ENCODE data around the gene NUF2.

Gene NUF2

DNA sequence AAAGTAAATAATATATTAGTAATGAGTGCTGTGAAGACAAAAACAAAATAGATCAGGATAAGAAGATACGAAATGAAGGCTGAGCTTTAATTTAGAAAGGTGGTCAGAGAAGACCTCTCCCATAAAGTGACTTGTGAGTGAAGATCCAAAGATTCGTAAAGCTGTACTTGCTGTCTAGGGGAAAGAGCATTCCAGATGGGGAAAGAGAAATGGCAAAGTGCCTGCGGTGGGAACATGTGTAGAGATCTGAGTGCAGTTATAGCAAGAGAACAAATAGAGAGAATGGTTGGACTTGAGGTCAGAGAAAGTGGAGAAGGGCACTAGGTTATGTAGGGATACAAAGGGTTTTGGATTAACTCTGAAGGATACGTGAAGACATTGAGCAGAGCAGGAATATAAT is 60.6 kb downstream of the NUF2 start:
- no peak overlapping the region for H3K4me3 ChIP-seq (ENCODE audit: low read depth, low read length)
- no peak for DNase-seq (ENCODE audit: low read depth)
- no peak for TF ChIP-seq MYC (IDR thresholded peaks at IDR 0.05; ENCODE audit: low read depth, low read length)
- TF ChIP-seq POLR2A (IDR thresholded peaks at IDR 0.05; ENCODE audit: extremely low read depth, insufficient read length), result no peak
- TF ChIP-seq, protein P1, sequence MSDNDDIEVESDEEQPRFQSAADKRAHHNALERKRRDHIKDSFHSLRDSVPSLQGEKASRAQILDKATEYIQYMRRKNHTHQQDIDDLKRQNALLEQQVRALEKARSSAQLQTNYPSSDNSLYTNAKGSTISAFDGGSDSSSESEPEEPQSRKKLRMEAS (IDR thresholded peaks at IDR 0.05; ENCODE audit: low read depth, low read length), result no peak
- TF ChIP-seq, protein P2, sequence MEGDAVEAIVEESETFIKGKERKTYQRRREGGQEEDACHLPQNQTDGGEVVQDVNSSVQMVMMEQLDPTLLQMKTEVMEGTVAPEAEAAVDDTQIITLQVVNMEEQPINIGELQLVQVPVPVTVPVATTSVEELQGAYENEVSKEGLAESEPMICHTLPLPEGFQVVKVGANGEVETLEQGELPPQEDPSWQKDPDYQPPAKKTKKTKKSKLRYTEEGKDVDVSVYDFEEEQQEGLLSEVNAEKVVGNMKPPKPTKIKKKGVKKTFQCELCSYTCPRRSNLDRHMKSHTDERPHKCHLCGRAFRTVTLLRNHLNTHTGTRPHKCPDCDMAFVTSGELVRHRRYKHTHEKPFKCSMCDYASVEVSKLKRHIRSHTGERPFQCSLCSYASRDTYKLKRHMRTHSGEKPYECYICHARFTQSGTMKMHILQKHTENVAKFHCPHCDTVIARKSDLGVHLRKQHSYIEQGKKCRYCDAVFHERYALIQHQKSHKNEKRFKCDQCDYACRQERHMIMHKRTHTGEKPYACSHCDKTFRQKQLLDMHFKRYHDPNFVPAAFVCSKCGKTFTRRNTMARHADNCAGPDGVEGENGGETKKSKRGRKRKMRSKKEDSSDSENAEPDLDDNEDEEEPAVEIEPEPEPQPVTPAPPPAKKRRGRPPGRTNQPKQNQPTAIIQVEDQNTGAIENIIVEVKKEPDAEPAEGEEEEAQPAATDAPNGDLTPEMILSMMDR (IDR thresholded peaks at IDR 0.05; ENCODE audit: low read depth, low read length), result no peak

DNA sequence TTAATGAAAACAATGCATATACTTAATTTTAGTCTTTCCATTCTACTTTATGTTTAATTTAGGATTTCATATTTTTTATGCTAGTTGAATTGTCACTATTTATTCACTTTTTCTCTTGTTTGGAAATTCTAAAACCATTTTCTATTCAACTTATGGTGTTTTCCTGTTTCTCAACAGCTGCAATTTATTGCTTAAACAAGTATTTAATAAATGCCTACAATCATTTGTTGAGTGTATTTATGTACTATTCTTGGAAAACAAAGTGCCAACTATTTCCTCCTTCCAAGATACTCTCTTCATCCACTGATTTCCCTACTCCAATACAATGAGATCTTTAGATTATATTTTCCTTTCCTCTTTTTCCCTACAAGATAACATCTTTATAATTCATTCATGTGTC is 65.4 kb downstream of the NUF2 start:
- no peak overlapping the region for H3K4me3 ChIP-seq (ENCODE audit: low read depth, low read length)
- DNase-seq (ENCODE audit: low read depth), result no peak
- TF ChIP-seq, protein P1 (IDR thresholded peaks at IDR 0.05; ENCODE audit: low read depth, low read length), result no peak
- no peak for TF ChIP-seq POLR2A (IDR thresholded peaks at IDR 0.05; ENCODE audit: extremely low read depth, insufficient read length)
- TF ChIP-seq, protein P2 (IDR thresholded peaks at IDR 0.05; ENCODE audit: low read depth, low read length), result no peak

DNA sequence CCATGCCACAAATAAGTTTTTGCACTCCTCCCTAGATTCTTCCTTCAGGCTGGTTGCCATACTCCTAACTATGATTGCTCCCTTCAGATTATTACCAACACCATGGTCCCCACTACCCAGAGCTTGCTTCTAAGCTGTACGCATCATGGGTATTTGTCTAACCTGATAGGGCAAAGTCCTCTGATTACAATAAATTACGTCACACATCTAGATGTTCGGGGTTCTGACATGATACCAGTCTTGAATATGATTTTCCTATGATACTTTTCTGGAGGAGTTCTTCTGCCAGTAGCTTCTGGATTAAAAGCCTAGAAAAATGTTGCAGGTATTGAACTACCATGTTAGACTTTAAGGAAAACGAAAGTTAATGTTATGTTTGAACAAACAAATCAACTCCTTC is 67.2 kb downstream of the NUF2 start:
- no peak overlapping the region for H3K4me3 ChIP-seq (ENCODE audit: low read depth, low read length)
- no peak for TF ChIP-seq MYC (IDR thresholded peaks at IDR 0.05; ENCODE audit: low read depth, low read length)
- DNase-seq (ENCODE audit: low read depth), result no peak

DNA sequence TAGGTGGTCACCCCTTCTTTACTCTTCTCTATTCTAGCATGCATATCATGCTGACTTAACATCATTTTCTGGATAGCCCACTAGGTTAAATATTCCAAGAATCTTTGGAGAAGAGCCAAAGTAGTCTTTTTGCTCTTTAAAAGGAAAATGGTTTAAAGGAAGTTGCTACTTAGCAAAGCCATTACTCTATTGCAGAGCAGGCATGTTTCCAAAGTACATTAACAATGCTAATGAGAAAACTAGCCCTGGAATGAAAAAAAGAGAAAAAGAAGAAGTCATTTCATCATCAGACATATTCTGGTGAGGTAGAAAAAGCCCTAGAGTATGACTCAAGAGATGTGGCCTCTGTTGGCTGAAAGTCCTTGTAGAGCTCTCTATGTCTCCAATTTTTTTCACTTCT is 74.0 kb downstream of the NUF2 start:
- no peak for DNase-seq (ENCODE audit: low read depth)
- H3K4me3 ChIP-seq (ENCODE audit: low read depth, low read length), result no peak overlapping the region

DNA sequence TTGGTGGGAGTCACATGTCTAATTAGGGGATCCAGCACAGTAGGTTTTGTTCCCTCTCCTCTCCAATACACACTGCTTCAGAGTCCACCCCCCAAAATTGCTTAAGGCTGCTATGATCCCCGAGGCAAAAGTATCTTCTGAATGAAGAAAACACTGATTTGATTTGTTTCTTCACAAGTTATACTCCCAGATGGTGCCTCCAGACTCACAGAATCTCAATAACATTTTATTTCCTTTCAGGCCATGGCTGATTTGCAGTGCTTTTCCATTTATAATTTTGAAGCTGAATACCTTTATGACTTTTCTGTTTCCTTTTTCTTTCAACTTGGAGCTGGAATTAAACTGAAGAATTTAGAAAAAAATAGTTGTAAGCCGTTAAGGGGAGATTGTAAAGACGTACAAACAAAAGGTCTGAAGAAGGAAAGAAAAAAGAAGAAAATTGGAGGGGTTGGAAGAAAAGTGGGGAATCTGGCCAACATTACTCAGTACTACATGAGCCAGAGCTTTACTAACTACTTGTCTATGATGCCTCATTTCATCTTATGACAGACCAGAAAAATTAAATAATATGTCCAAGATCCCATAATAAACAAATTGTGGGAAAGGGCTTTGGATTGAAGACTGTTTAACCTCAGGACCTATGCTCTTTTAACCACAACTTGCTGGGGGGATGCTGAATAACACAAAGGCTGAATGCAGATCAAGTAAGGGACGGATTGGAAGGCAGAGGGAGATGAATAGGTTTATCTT is 75.9 kb downstream of the NUF2 start:
- no peak for DNase-seq (ENCODE audit: low read depth)
- no peak overlapping the region for H3K4me3 ChIP-seq (ENCODE audit: low read depth, low read length)
- no peak for TF ChIP-seq POLR2A (IDR thresholded peaks at IDR 0.05; ENCODE audit: extremely low read depth, insufficient read length)
- TF ChIP-seq, protein P2 (IDR thresholded peaks at IDR 0.05; ENCODE audit: low read depth, low read length), result no peak
- TF ChIP-seq, protein P1 (IDR thresholded peaks at IDR 0.05; ENCODE audit: low read depth, low read length), result no peak
- TF ChIP-seq MYC (IDR thresholded peaks at IDR 0.05; ENCODE audit: low read depth, low read length), result no peak

More for the DNA sequence above, 74.0 kb downstream of the NUF2 start:
- TF ChIP-seq, protein P2 (IDR thresholded peaks at IDR 0.05; ENCODE audit: low read depth, low read length), result no peak
- TF ChIP-seq POLR2A (IDR thresholded peaks at IDR 0.05; ENCODE audit: extremely low read depth, insufficient read length) (no peak), MYC (IDR thresholded peaks at IDR 0.05; ENCODE audit: low read depth, low read length) (no peak)
- TF ChIP-seq, protein P1 (IDR thresholded peaks at IDR 0.05; ENCODE audit: low read depth, low read length), result no peak

DNA sequence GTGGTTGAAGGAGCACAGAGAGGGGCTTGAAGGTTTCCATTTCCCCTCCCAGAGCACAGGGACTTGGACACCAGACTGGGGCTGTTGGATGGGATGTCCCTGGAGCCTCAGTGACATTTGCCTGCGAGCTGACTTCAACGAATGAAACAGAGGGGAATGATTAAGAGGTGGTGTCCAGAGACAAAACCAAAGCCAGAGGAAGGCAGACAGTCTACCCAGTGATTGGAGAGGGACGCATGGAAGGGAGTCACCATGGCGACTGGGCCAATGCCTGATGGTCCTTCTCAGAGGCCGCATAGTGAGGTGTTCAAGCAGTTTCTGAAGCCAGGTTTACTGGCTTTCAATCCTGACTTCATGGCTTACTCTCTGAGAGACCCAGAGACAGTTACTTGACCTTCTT is 77.2 kb downstream of the NUF2 start:
- TF ChIP-seq MYC (IDR thresholded peaks at IDR 0.05; ENCODE audit: low read depth, low read length) (no peak), POLR2A (IDR thresholded peaks at IDR 0.05; ENCODE audit: extremely low read depth, insufficient read length) (no peak)
- TF ChIP-seq, protein P1 (IDR thresholded peaks at IDR 0.05; ENCODE audit: low read depth, low read length), result no peak
- TF ChIP-seq, protein P2 (IDR thresholded peaks at IDR 0.05; ENCODE audit: low read depth, low read length), result no peak
- no peak overlapping the region for H3K4me3 ChIP-seq (ENCODE audit: low read depth, low read length)
- DNase-seq (ENCODE audit: low read depth), result no peak
